ENCODE results near the gene CEBPZ.
A peak's percentile ranks its signal among the peaks of the same experiment; 100 is the strongest.
"Not testable (repeated sequence)": the region's sequence is repeated elsewhere in the genome, so short reads cannot be mapped to it uniquely, and the experiment has no call there.

Gene CEBPZ, protein sequence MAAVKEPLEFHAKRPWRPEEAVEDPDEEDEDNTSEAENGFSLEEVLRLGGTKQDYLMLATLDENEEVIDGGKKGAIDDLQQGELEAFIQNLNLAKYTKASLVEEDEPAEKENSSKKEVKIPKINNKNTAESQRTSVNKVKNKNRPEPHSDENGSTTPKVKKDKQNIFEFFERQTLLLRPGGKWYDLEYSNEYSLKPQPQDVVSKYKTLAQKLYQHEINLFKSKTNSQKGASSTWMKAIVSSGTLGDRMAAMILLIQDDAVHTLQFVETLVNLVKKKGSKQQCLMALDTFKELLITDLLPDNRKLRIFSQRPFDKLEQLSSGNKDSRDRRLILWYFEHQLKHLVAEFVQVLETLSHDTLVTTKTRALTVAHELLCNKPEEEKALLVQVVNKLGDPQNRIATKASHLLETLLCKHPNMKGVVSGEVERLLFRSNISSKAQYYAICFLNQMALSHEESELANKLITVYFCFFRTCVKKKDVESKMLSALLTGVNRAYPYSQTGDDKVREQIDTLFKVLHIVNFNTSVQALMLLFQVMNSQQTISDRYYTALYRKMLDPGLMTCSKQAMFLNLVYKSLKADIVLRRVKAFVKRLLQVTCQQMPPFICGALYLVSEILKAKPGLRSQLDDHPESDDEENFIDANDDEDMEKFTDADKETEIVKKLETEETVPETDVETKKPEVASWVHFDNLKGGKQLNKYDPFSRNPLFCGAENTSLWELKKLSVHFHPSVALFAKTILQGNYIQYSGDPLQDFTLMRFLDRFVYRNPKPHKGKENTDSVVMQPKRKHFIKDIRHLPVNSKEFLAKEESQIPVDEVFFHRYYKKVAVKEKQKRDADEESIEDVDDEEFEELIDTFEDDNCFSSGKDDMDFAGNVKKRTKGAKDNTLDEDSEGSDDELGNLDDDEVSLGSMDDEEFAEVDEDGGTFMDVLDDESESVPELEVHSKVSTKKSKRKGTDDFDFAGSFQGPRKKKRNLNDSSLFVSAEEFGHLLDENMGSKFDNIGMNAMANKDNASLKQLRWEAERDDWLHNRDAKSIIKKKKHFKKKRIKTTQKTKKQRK

GRCh38 chr2:37231241-37232130 is at the start of gene CEBPZ, which contains the start of gene NDUFAF7:
Gene CEBPZ (minus strand): TSS chr2:37231596. CDS start chr2:37231567, 29 bp downstream.
Gene NDUFAF7 (plus strand): TSS chr2:37231658. CDS start chr2:37231706, 48 bp downstream.
- peak; percentile 64 to 80 (median 70) for DNase-seq

- DNase-seq: no peak
Observed at GRCh38 chr2:37276291-37276690, 44.9 kb upstream of the CEBPZ start.

- no peak for DNase-seq
Observed at GRCh38 chr2:37274359-37274965, 43.1 kb upstream of the CEBPZ start.

DNA sequence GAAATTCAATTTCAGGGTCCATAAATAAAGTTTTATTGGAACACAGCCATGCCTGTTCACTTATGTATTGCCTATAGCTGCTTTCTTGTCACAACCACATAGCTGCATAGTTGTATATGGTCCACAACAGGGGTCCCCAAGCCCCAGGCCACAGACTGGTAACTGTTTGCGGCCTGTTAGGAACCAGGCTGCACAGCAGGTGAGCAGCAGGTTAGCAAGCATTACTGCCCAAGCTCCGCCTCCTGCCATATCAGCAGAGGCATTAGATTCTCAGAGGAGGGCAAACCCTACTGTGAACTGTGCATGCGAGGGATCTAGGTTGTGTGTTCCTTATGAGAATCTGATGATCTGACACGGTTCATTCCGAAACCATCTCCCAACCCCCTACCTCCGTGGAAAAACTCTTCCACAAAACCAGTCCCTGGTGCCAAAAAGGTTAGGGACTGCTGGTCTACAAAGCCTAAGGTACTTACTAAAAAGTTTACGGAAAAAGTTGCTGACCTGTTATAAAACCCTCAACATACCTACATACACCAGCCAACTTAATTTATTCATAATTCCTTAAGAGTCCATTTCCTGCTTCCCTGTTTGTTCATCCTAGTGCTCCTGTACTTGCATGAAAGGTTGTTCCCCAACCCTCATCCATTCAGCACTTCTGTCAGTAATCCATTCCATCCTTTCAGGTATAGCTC is 40.1 kb upstream of the CEBPZ start:
- DNase-seq: no peak

- DNase-seq: no peak
Observed at GRCh38 chr2:37268111-37268510, 36.7 kb upstream of the CEBPZ start.

DNA sequence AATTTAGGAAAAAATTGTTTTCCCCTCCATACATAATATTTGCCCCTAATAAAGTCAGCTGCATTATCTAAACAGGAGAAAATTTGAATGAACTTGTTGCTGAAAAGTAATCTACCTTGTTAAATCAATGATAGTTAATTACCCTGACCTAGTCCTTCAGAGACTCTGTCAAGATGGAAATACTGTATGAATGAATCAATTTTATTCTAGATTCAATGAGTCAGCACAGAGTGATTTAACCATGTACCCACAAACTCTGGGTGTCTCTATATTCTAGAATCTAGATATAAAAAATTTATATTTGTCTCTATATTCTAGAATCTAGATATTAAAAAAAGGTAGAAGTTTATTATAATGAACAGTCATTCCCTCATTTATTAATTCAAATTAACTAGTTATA is 36.3 kb upstream of the CEBPZ start:
- no peak for DNase-seq

DNA sequence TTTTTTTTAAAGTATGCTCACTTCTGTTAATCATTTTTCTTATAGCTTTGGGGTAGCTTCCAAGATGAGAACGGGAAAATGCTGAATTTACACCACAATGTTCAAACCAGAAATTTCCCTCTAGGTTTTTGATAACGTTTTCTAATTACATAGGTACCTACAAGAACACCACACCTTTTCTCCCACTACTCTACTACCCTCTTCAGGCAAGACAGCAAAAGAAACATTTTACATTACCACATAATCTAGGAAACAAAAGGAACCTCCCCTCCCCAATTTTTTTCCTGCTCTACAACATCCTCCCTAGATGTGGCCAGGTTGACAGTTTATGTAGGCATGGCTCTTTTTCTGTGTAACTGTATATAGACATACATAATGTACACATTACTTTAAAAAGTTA is 32.4 kb upstream of the CEBPZ start:
- DNase-seq: no peak

- DNase-seq: no peak
Observed at GRCh38 chr2:37262522-37262921, 31.1 kb upstream of the CEBPZ start.

DNA sequence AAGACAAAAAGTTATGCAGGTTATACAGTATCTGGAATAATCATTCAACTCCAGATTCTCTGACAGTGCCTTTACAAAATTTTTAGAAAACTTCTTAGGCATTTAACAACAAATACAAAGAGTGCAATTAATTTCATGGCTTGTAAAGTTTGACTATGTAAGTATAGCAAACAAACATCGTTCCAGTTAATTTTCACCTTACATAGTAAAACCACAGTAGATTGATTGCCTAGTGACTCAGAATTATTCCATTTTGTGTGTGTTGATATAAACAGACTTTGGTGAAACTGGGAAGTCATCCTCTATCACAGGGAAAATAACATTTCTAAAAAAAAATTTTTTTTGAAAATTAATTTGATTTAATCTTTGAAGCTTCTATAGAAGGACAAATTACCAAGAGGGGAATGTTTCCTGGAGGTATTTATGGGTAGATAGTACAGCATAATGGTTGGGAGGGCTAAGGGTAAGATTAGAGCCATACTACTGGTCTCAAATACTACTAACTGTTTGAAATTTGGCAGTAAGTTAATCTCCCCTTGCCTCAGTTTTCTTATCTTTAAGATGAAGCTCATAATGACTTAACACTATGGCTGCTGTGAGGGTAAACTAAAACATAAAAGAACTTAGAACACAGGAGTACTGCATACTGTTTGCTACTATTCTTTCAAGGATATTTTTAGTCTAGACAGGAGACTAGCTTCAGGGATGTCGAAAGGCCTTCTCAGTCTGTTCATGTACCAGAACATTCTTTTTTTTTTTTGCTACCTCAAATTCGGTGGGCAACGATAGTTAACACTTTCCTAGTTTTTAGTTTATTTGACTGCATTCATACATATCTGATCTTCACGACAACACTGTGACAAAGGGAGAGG is 19.7 kb upstream of the CEBPZ start:
- DNase-seq: no peak

- DNase-seq: no peak
Observed at GRCh38 chr2:37246205-37246604, 14.8 kb upstream of the CEBPZ start.

DNA sequence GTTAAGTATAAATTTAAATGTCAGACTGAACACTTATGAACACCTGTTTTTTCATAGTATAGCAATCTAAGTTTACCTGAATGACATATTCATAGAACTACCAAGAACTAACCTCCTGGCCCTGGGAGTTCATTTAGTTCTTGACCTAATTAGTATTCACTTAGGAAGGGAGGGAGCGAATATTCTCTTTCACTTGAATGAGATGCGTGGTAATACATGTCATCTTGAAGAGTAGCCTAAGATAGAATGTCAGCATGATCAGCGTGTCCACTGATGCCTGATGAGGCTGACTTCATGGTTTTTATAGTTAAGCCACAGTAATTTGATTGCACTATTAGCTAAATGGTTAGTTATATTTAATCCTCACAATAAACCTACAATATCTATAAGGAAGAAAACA is 13.4 kb upstream of the CEBPZ start:
- no peak for DNase-seq

GRCh38 chr2:37244017-37244416 is 12.6 kb upstream of the CEBPZ start:
- DNase-seq: no peak

GRCh38 chr2:37243435-37243834 is 12.0 kb upstream of the CEBPZ start:
- DNase-seq: no peak

- DNase-seq: no peak
Observed at GRCh38 chr2:37232131-37232933, 936 bp upstream of the CEBPZ start.

DNA sequence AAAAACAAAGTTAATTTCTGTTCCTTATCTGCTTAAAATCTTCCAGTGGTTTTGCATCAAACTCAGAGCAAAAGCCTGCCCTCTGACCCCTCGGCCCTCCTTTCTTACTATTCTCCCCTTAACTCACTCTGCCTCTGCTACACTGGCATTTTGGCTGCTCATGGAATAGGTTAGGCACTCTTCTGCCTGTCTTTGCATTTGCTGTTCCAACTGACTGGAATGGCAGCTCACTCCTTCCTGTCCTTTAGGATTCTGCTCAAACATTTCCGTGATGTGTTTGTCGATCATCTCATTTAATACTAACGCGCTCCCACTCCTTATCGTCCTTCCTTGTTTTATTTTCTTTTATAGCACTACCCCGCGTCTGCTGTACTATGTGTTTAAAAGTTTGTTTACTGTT is 815 bp downstream of the CEBPZ start:
- no peak for DNase-seq

DNA sequence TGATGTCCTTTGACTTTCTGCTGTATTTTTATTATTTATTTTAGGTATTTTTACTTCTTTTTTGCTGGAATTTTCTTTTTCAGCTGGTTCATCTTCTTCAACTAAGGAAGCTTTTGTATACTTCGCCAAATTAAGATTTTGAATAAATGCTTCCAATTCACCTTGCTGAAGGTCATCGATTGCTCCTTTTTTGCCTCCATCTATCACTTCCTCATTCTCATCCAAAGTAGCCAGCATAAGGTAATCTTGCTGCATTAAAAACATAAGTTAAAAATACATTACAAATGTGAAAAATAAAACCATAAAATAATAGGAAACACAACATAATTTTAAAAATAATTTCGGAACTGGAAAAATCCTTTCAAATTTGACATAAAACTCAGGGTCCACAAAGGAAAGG is 2.6 kb downstream of the CEBPZ start:
- no peak for DNase-seq

- DNase-seq: no peak
Observed at GRCh38 chr2:37226863-37227262, 4.5 kb downstream of the CEBPZ start.

DNA sequence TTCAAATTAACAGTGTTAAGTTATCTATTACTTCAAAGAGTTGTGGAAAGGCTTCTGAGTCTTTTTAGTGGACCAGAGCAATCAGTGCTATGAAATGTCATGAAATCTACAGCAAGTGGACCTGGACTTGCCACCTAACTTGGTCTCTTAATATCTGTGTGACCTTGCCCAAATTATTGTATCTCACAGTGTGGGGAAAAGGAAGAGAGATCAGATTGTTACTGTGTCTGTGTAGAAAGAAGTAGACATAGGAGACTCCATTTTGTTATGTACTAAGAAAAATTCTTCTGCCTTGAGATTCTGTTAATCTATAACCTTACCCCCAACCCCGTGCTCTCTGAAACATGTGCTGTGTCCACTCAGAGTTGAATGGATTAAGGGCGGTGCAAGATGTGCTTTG is 6.3 kb downstream of the CEBPZ start:
- not testable (repeated sequence) for DNase-seq

GRCh38 chr2:37224063-37224462 is 7.3 kb downstream of the CEBPZ start:
- no peak for DNase-seq
